Keratinocyte (primary cell): ENCODE measurements around the gene CHD9. TPM values are rescaled to one million over a fixed set of nuclear protein-coding genes. Genes with fewer than 3 reads are reported as not detected.
"Not testable (repeated sequence)": the region's sequence is repeated elsewhere in the genome, so short reads cannot be mapped to it uniquely, and the experiment has no call there.

ENCODE experiments used
- DNase-seq: peaks from one replicate; pipeline ENCODE4 v3.0.0-alpha.2; 2011; ENCODE audit warnings: low read depth, missing footprints, low spot score
- FAIRE-seq: peaks from 2 replicates; lab custom pipeline; 2011; peaks lifted over from hg19 to GRCh38; lab: Jason Lieb, UNC
- H2AFZ ChIP-seq: 2 replicates; pipeline ENCODE4 v1.6.0; 2012; ENCODE audit warnings: low read length, control low read depth, inconsistent platforms; ENCODE audit not compliant: control insufficient read depth
- H3K27ac ChIP-seq: 2 replicates; pipeline ENCODE4 v1.5.1; 2011; ENCODE audit warnings: low read length; ENCODE audit not compliant: control insufficient read depth, insufficient read depth
- H3K27me3 ChIP-seq: 3 replicates; pipeline ENCODE4 v1.6.0; 2011; ENCODE audit warnings: low read length; ENCODE audit not compliant: control insufficient read depth, insufficient read depth; ENCODE audit errors: extremely low read depth
- H3K36me3 ChIP-seq, 2 experiments: 2 replicates in 1 of 2; 3 replicates in 1 of 2; pipeline ENCODE4 v1.5.1; 2011; ENCODE audit warnings: low read length in 2 of 2, mild to moderate bottlenecking in 1 of 2; ENCODE audit not compliant: control insufficient read depth in 2 of 2, insufficient read depth in 2 of 2; ENCODE audit errors: extremely low read depth in 1 of 2
- H3K4me1 ChIP-seq: 3 replicates; pipeline ENCODE4 v1.5.1; 2011; ENCODE audit warnings: low read length; ENCODE audit not compliant: control insufficient read depth, insufficient read depth; ENCODE audit errors: extremely low read depth
- H3K4me2 ChIP-seq: 3 replicates; pipeline ENCODE4 v1.6.0; 2011; ENCODE audit warnings: low read depth, low read length; ENCODE audit not compliant: control insufficient read depth, insufficient read depth; ENCODE audit errors: extremely low read depth
- H3K4me3 ChIP-seq, 3 experiments: fragments of 200-600 bp in 1 of 3; sonication (generic) in 1 of 3; 2 replicates in 2 of 3; 3 replicates in 1 of 3; pipeline ENCODE4 v1.5.1; 2011 to 2016; ENCODE audit warnings: low read length in 3 of 3, mild to moderate bottlenecking in 3 of 3, control low read depth in 2 of 3, inconsistent platforms in 1 of 3, low read depth in 1 of 3, mixed read lengths in 1 of 3, mixed run types in 1 of 3, moderate library complexity in 1 of 3; ENCODE audit not compliant: control insufficient read depth in 2 of 3, insufficient read depth in 2 of 3; ENCODE audit errors: extremely low read depth in 1 of 3
- H3K79me2 ChIP-seq: 2 replicates; pipeline ENCODE4 v1.6.0; 2012; ENCODE audit warnings: low read length; ENCODE audit not compliant: control insufficient read depth, insufficient read depth
- H3K9ac ChIP-seq: 3 replicates; pipeline ENCODE4 v1.6.0; 2011; ENCODE audit warnings: low read length; ENCODE audit not compliant: control insufficient read depth, insufficient read depth; ENCODE audit errors: extremely low read depth
- H3K9me1 ChIP-seq: 3 replicates; pipeline ENCODE4 v1.6.0; 2011; ENCODE audit warnings: low read length; ENCODE audit not compliant: control insufficient read depth, insufficient read depth; ENCODE audit errors: extremely low read depth
- H3K9me3 ChIP-seq: 2 replicates; pipeline ENCODE4 v1.5.1; 2012; ENCODE audit warnings: low read depth, low read length; ENCODE audit not compliant: control insufficient read depth
- H4K20me1 ChIP-seq: 3 replicates; pipeline ENCODE4 v1.6.0; 2011; ENCODE audit warnings: low read length; ENCODE audit not compliant: control insufficient read depth, insufficient read depth; ENCODE audit errors: extremely low read depth
- EZH2 ChIP-seq: IDR thresholded peaks from one replicate; pipeline ENCODE4 v1.6.1; 2012; ENCODE audit warnings: inconsistent platforms, mild to moderate bottlenecking, low read length, moderate library complexity
- dilution Hi-C: fragments of 300-500 bp; cut with MboI; formaldehyde crosslinking; loops from one replicate; pipeline ENCODE4 v1.7.0; 2020; ENCODE audit warnings: low sequenced_read_pairs; ENCODE audit not compliant: extremely low pct_ligation_motif_present
- polyA plus RNA-seq, 5 experiments: library from polyadenylated mRNA; depleted of rRNA in 3 of 5; stranded (reverse) in 3 of 5; stranded (forward) in 1 of 5; unstranded in 1 of 5; fragments of >200 nt; gene quantifications; 1 replicate in 1 of 5; 2 replicates in 3 of 5; 3 replicates in 1 of 5; pipeline versions ENCODE4 v1.2.1 to v1.2.3, GENCODE V29; 2011 to 2012; ENCODE audit warnings: missing spikeins in 2 of 5, low read depth in 1 of 5, low replicate concordance in 1 of 5
- TF ChIP-seq, protein P1 (sequence below), 3 experiments: IDR thresholded peaks in 1 of 3; conservative IDR thresholded peaks in 1 of 3; optimal IDR thresholded peaks in 1 of 3; 2 replicates in 2 of 3; 3 replicates in 1 of 3; pipeline versions ENCODE3 to v1.5.1; 2011; ENCODE audit warnings: low read length in 3 of 3, mild to moderate bottlenecking in 3 of 3, moderate library complexity in 2 of 3, control low read depth in 1 of 3, inconsistent platforms in 1 of 3; ENCODE audit not compliant: insufficient read depth in 2 of 3; ENCODE audit errors: extremely low read depth in 1 of 3

CHD9 gene
- polyA plus RNA-seq, 1 donor (not counting 4 experiments of a cell fraction or from before 2014, with no cell fraction given): 32.8 TPM

DNA sequence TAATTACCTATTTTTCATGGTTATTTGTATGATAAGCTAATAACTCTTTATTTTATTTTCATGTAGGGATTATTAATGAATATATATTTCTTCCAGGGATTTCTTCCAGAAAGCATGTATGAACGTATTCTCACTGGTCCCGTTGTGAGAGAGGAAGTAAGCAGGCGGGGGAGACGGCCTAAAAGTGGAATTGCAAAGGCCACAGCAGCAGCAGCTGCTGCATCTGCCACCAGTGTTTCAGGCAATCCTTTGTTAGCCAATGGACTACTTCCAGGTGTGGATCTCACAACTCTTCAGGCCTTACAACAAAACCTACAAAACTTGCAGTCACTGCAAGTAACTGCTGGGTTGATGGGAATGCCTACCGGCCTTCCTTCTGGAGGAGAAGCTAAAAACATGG lies 269.1 kb downstream of the CHD9 start:
- TF ChIP-seq, protein P1, sequence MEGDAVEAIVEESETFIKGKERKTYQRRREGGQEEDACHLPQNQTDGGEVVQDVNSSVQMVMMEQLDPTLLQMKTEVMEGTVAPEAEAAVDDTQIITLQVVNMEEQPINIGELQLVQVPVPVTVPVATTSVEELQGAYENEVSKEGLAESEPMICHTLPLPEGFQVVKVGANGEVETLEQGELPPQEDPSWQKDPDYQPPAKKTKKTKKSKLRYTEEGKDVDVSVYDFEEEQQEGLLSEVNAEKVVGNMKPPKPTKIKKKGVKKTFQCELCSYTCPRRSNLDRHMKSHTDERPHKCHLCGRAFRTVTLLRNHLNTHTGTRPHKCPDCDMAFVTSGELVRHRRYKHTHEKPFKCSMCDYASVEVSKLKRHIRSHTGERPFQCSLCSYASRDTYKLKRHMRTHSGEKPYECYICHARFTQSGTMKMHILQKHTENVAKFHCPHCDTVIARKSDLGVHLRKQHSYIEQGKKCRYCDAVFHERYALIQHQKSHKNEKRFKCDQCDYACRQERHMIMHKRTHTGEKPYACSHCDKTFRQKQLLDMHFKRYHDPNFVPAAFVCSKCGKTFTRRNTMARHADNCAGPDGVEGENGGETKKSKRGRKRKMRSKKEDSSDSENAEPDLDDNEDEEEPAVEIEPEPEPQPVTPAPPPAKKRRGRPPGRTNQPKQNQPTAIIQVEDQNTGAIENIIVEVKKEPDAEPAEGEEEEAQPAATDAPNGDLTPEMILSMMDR (optimal IDR thresholded peaks at IDR 0.05 in 1 of 3, IDR thresholded peaks at IDR 0.05 in 1 of 3, conservative IDR thresholded peaks at IDR 0.05 in 1 of 3; ENCODE audit: extremely low read depth in 1 of 3, insufficient read depth in 2 of 3, low read length in 3 of 3): no peak
- no peak for TF ChIP-seq EZH2
- Histone ChIP-seq H2AFZ (no peak overlapping the region), H3K9me3 (no peaks in the 10 kb centered on the region), H3K9ac (no peak overlapping the region), H3K36me3 (peaks cover 5 to 11% of the 10 kb centered on the region in 2 experiments), H3K4me2 (no peak overlapping the region), H3K9me1 (no peaks in the 10 kb centered on the region), H4K20me1 (no peaks in the 10 kb centered on the region), H3K27ac (no peak overlapping the region), H3K79me2 (no peaks in the 10 kb centered on the region), H3K27me3 (no peaks in the 10 kb centered on the region), H3K4me3 (no peak overlapping the region), H3K4me1 (no peaks in the 10 kb centered on the region)
- FAIRE-seq: no peak
- dilution Hi-C loops: no loop called here
- DNase-seq: no peak

DNA sequence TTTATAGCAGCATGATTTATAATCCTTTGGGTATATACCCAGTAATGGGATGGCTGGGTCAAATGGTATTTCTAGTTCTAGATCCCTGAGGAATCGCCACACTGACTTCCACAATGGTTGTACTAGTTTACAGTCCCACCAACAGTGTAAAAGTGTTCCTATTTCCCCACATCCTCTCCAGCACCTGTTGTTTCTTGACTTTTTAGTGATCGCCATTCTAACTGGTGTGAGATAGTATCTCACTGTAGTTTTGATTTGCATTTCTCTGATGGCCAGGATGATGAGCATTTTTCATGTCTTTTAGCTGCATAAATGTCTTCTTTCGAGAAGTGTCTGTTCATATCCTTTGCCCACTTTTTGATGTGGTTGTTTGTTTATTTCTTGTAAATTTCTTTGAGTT lies 276.2 kb downstream of the CHD9 start:
- H3K27ac ChIP-seq, FAIRE-seq, dilution Hi-C loops, H2AFZ ChIP-seq, H3K9ac ChIP-seq, H3K4me3 ChIP-seq, H4K20me1 ChIP-seq, H3K9me1 ChIP-seq, H3K4me2 ChIP-seq, DNase-seq, H3K36me3 ChIP-seq, H3K27me3 ChIP-seq, H3K9me3 ChIP-seq, H3K4me1 ChIP-seq, H3K79me2 ChIP-seq: not testable (repeated sequence)

DNA sequence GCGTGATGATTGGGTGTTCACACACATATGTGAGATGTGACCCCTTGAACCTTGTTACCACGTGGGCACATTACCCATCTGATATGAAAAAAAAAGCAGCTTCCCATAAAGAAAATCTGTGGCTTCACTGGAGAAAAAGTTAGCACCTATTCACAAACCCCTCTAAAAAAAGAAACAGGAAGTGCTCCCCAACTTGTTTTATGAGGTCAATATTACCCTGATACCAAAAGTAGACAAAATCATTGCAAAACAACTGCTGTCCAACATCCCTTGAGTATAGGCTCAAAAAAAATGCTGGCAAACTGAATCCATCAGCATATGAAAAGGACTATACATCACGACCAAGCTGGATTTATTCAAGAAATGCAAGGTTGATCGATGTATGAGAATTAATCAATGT lies 279.8 kb downstream of the CHD9 start:
- H3K27me3 ChIP-seq: no peaks in the 10 kb centered on the region
- H2AFZ ChIP-seq: no peak overlapping the region
- H3K79me2 ChIP-seq: no peaks in the 10 kb centered on the region
- no peak overlapping the region for H3K9ac ChIP-seq
- no peaks in the 10 kb centered on the region for H3K9me3 ChIP-seq
- TF ChIP-seq EZH2: no peak
- TF ChIP-seq, protein P1 (optimal IDR thresholded peaks at IDR 0.05 in 1 of 3, IDR thresholded peaks at IDR 0.05 in 1 of 3, conservative IDR thresholded peaks at IDR 0.05 in 1 of 3; ENCODE audit: extremely low read depth in 1 of 3, insufficient read depth in 2 of 3, low read length in 3 of 3): no peak
- no peak overlapping the region for H3K4me3 ChIP-seq
- H4K20me1 ChIP-seq: no peaks in the 10 kb centered on the region
- H3K4me2 ChIP-seq: no peak overlapping the region
- no peak overlapping the region for H3K27ac ChIP-seq
- H3K36me3 ChIP-seq: no peaks in the 10 kb centered on the region
- DNase-seq (no peak), FAIRE-seq (no peak)
- no peaks in the 10 kb centered on the region for H3K4me1 ChIP-seq
- no peaks in the 10 kb centered on the region for H3K9me1 ChIP-seq
- dilution Hi-C loops: no loop called here
